Activated T-cell treated with anti-CD3 and anti-CD28 coated beads, Interleukin-2, amount 50 U/mL, for 24 hours (primary cell): ENCODE measurements around the gene OR4D9.
"Not testable (repeated sequence)": the region's sequence is repeated elsewhere in the genome, so short reads cannot be mapped to it uniquely, and the experiment has no call there.

Experiments used
- DNase-seq: peaks from one replicate; pipeline ENCODE4 v3.0.0-alpha.2; 2020
- H3K27ac Mint-ChIP-seq: 2 replicates; pipeline ENCODE4 v1.8.0; 2020; ENCODE audit warnings: mild to moderate bottlenecking, mixed read lengths
- H3K27me3 Mint-ChIP-seq: 2 replicates; pipeline ENCODE4 v1.8.0; 2020; ENCODE audit warnings: mixed read lengths
- H3K36me3 Mint-ChIP-seq: 2 replicates; pipeline ENCODE4 v1.8.0; 2020; ENCODE audit warnings: low read depth, mixed read lengths
- H3K4me1 Mint-ChIP-seq: 2 replicates; pipeline ENCODE4 v1.8.0; 2020; ENCODE audit warnings: low read depth, mixed read lengths
- H3K4me3 Mint-ChIP-seq: 2 replicates; pipeline ENCODE4 v1.8.0; 2020; ENCODE audit warnings: mild to moderate bottlenecking, moderate library complexity, mixed read lengths
- H3K9me3 Mint-ChIP-seq: 2 replicates; pipeline ENCODE4 v1.8.0; 2020; ENCODE audit warnings: mixed read lengths

The OR4D9 gene

GRCh38 chr11:59510941-59511589 lies at the start of gene OR4D9:
TSS of gene OR4D9 (plus strand) at chr11:59511539. CDS start at chr11:59514913, 3,374 bp downstream.
- H3K27ac Mint-ChIP-seq, result no peak within 1 kb of the TSS
- peaks cover 3% of the 10 kb centered on the region for H3K27me3 Mint-ChIP-seq
- H3K4me3 Mint-ChIP-seq, result peak within 1 kb of the TSS; percentile 23
- no peaks in the 10 kb centered on the region for H3K9me3 Mint-ChIP-seq
- no peak for DNase-seq
- peaks cover 27% of the 10 kb centered on the region for H3K4me1 Mint-ChIP-seq
- no peaks in the 10 kb centered on the region for H3K36me3 Mint-ChIP-seq

GRCh38 chr11:59463190-59463641 lies 48.1 kb upstream of the OR4D9 start:
- Mint-ChIP-seq H3K4me3 (no peak overlapping the region), H3K36me3 (no peaks in the 10 kb centered on the region), H3K27me3 (peaks cover 43% of the 10 kb centered on the region), H3K9me3 (no peaks in the 10 kb centered on the region), H3K27ac (no peak overlapping the region), H3K4me1 (no peaks in the 10 kb centered on the region)
- no peak for DNase-seq

GRCh38 chr11:59473015-59473414 lies 38.3 kb upstream of the OR4D9 start, which contains the start of gene OR4D10:
TSS of gene OR4D10 (plus strand) at chr11:59473315. CDS start at chr11:59477430, 4,115 bp downstream.
- no peak within 1 kb of the TSS for H3K27ac Mint-ChIP-seq
- no peaks in the 10 kb centered on the region for H3K36me3 Mint-ChIP-seq
- H3K27me3 Mint-ChIP-seq, result peaks cover 17% of the 10 kb centered on the region
- no peak within 1 kb of the TSS for H3K4me3 Mint-ChIP-seq
- DNase-seq, result no peak
- no peaks in the 10 kb centered on the region for H3K9me3 Mint-ChIP-seq
- no peaks in the 10 kb centered on the region for H3K4me1 Mint-ChIP-seq

DNA sequence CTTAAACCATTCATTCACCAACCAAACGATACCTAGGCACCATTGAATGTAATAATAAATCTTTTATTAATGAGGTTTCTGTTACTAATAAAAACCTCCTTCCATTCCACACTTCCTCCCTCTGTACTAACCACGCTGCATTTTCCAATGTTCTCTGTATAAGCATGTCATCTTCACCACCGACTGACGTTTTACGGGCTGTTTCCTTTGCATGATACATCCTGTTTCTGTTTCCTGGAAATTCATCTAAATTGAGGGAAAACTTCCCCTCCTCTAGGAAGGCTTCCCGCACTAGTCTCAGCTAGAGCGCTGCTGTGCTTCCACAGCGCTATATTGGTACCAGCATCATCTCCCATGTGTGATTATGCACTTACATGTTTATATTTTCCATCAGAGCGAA lies 36.2 kb upstream of the OR4D9 start:
- Mint-ChIP-seq H3K36me3 (no peaks in the 10 kb centered on the region), H3K27me3 (peaks cover 21% of the 10 kb centered on the region), H3K9me3 (no peaks in the 10 kb centered on the region), H3K4me3 (no peak overlapping the region), H3K4me1 (no peaks in the 10 kb centered on the region), H3K27ac (no peak overlapping the region)
- no peak for DNase-seq

GRCh38 chr11:59479906-59480305 lies 31.4 kb upstream of the OR4D9 start:
- Mint-ChIP-seq H3K27ac (no peak overlapping the region), H3K4me3 (no peak overlapping the region), H3K4me1 (no peaks in the 10 kb centered on the region), H3K36me3 (no peaks in the 10 kb centered on the region), H3K27me3 (peaks cover 16% of the 10 kb centered on the region), H3K9me3 (no peaks in the 10 kb centered on the region)
- no peak for DNase-seq

DNA sequence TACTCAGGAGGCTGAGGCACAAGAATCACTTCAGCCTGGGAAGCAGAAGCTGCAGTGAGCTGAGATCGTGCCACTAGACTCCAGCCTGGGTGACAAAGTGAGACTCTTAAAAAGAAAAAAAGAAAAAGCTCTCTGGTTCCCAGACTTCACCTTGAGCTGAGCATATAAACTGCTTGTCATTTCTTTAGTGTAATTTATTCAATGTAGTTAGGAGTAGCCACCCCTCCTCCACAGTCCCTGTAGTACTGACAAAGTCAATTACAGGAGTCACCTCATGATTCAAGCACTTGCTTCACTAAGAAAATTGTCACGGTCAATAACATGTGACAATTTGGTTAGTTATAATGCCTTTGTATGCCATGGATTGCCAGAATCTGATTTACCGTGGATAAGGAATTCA lies 31.0 kb upstream of the OR4D9 start:
- no peaks in the 10 kb centered on the region for H3K36me3 Mint-ChIP-seq
- H3K27me3 Mint-ChIP-seq, result peaks cover 13% of the 10 kb centered on the region
- DNase-seq, result no peak
- no peaks in the 10 kb centered on the region for H3K9me3 Mint-ChIP-seq
- H3K27ac Mint-ChIP-seq, result no peak overlapping the region
- H3K4me1 Mint-ChIP-seq, result no peaks in the 10 kb centered on the region
- no peak overlapping the region for H3K4me3 Mint-ChIP-seq

DNA sequence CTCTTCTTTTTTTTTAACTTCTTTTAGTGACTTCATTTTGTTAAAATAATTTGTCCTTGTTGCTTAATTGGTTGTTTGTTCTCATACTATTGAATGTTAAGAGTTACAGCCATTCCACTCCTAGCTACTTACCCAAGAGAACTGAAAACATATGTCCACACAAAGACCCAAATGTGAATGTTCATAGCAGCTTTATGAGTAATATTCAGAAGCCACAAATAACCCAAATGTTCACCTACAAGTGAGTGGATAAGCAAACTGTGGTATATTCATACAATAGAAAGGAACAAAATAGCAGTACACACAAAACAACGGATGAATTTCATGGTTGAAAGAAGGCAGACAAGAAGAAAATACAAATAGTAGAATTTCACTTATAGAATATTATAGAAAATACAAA lies 9.4 kb upstream of the OR4D9 start:
- H3K4me3 Mint-ChIP-seq, result no peak overlapping the region
- H3K4me1 Mint-ChIP-seq, result peaks cover 11% of the 10 kb centered on the region
- H3K9me3 Mint-ChIP-seq, result no peaks in the 10 kb centered on the region
- H3K27ac Mint-ChIP-seq, result no peak overlapping the region
- peaks cover 10% of the 10 kb centered on the region for H3K27me3 Mint-ChIP-seq
- no peak for DNase-seq
- no peaks in the 10 kb centered on the region for H3K36me3 Mint-ChIP-seq

DNA sequence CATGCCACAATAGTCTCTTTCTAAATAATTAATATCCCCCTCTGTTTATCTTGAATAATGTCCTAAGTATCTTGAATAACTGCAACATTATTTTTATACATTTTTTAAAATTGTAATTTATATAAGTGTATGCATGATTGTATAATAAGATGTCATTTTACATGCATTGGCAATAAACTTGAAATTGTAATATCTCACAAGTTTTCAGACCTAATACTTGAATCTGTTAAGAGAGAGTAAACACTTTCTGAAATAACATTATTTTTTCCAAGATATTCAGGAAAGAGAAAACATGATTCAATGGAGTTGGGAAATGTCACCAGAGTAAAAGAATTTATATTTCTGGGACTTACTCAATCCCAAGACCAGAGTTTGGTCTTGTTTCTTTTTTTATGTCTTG lies 8.1 kb upstream of the OR4D9 start, which contains the start of gene OR4D11:
Gene OR4D11 (plus strand): TSS at position 301 of the 400 bp plus-strand sequence. CDS start 0 bp downstream, at position 301.
- H3K9me3 Mint-ChIP-seq, result no peaks in the 10 kb centered on the region
- peaks cover 3% of the 10 kb centered on the region for H3K27me3 Mint-ChIP-seq

DNA sequence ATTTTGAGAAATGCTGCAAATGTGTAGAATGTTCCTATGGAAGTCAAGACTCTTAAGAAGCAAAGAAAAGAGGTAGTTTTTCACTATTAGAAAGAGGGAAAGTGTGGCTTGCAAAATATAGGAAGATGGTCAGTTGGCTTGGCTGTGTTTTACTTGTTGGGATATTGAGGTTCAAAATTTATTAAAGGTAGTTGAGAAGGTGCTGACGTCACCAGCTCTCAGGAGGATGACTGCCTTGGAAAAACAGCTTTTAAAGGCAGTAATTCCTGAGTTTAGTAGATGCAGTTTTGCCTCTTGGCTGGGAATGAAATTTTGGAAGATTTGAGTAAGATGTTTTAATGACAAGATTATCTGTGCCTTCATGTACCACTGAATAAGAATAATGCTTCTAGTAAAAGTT lies 336 bp downstream of the OR4D9 start:
- H3K27ac Mint-ChIP-seq, result no peak overlapping the region
- no peak overlapping the region for H3K4me3 Mint-ChIP-seq
- H3K36me3 Mint-ChIP-seq, result no peaks in the 10 kb centered on the region
- H3K4me1 Mint-ChIP-seq, result peaks cover 27% of the 10 kb centered on the region
- DNase-seq, result no peak
- H3K27me3 Mint-ChIP-seq, result peaks cover 3% of the 10 kb centered on the region
- H3K9me3 Mint-ChIP-seq, result no peaks in the 10 kb centered on the region

More for the DNA sequence above, 8.1 kb upstream of the OR4D9 start, which contains the start of gene OR4D11:
- Mint-ChIP-seq H3K27ac (no peak within 1 kb of the TSS), H3K4me3 (no peak within 1 kb of the TSS), H3K36me3 (no peaks in the 10 kb centered on the region), H3K4me1 (peaks cover 11% of the 10 kb centered on the region)
- no peak for DNase-seq

DNA sequence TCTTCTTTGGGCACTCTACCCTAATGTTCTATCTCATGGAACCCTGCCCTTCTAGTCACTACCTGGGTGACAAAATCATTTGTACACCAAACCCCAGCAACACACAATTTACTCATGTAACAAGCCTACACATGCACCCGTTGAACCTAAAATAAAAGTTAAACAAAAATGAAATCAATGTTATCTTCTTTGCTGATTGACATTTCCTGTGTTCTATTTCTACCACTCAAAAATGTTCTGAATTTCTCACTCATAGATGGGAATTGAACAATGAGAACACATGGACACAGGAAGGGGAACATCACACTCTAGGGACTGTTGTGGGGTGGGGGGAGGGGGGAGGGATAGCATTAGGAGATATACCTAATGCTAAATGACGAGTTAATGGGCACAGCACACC lies 8.8 kb downstream of the OR4D9 start:
- H3K36me3 Mint-ChIP-seq, H3K4me3 Mint-ChIP-seq, DNase-seq, H3K27ac Mint-ChIP-seq, H3K27me3 Mint-ChIP-seq, H3K9me3 Mint-ChIP-seq, H3K4me1 Mint-ChIP-seq: not testable (repeated sequence)

- Mint-ChIP-seq H3K36me3 (no peaks in the 10 kb centered on the region), H3K9me3 (no peaks in the 10 kb centered on the region), H3K27ac (no peak overlapping the region), H3K4me1 (no peaks in the 10 kb centered on the region), H3K27me3 (peaks cover 7% of the 10 kb centered on the region), H3K4me3 (no peak overlapping the region)
- no peak for DNase-seq
These were observed 9.4 kb downstream of the OR4D9 start for GRCh38 chr11:59520741-59521140.

GRCh38 chr11:59523541-59523940 lies 12.2 kb downstream of the OR4D9 start:
- DNase-seq, result no peak
- no peak overlapping the region for H3K27ac Mint-ChIP-seq
- no peaks in the 10 kb centered on the region for H3K36me3 Mint-ChIP-seq
- H3K4me3 Mint-ChIP-seq, result no peak overlapping the region
- H3K9me3 Mint-ChIP-seq, result no peaks in the 10 kb centered on the region
- H3K4me1 Mint-ChIP-seq, result no peaks in the 10 kb centered on the region
- H3K27me3 Mint-ChIP-seq, result peaks cover 7% of the 10 kb centered on the region

- Mint-ChIP-seq H3K36me3 (no peaks in the 10 kb centered on the region), H3K9me3 (no peaks in the 10 kb centered on the region), H3K4me1 (no peaks in the 10 kb centered on the region), H3K27ac (no peak overlapping the region), H3K27me3 (peaks cover 7% of the 10 kb centered on the region), H3K4me3 (no peak overlapping the region)
- no peak for DNase-seq
These were observed 17.4 kb downstream of the OR4D9 start for GRCh38 chr11:59528711-59529110.

DNA sequence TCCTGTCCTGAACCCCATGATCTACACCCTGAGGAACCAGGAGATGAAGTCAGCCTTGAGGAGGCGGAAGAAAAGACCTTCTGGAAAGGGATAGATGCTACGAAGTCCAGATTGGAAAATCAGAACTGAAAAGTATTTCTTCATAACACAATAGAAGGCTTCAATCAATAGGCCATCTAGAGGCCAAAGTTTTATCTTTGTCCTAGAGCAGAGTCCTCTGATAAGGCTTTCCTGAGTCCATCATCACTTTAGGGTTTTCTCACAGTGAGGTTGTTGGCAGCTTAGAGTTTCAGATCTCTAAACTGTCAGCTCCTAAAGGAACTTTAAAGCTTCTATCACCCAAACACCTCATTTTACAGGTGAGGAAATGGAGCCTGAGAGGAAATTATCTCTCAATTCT lies 21.3 kb downstream of the OR4D9 start:
- Mint-ChIP-seq H3K4me1 (peaks cover 8% of the 10 kb centered on the region), H3K4me3 (no peak overlapping the region), H3K9me3 (no peaks in the 10 kb centered on the region), H3K36me3 (no peaks in the 10 kb centered on the region), H3K27me3 (no peaks in the 10 kb centered on the region), H3K27ac (no peak overlapping the region)
- DNase-seq, result no peak

- H3K36me3 Mint-ChIP-seq, result no peaks in the 10 kb centered on the region
- H3K4me1 Mint-ChIP-seq, result peaks cover 13% of the 10 kb centered on the region
- no peak overlapping the region for H3K4me3 Mint-ChIP-seq
- no peaks in the 10 kb centered on the region for H3K9me3 Mint-ChIP-seq
- H3K27me3 Mint-ChIP-seq, result no peaks in the 10 kb centered on the region
- no peak for DNase-seq
- H3K27ac Mint-ChIP-seq, result no peak overlapping the region
These were observed 23.3 kb downstream of the OR4D9 start for GRCh38 chr11:59534676-59535075.
